ENCODE results near the gene NCAPD3. TPM values are rescaled to one million over a fixed set of nuclear protein-coding genes. Genes with fewer than 3 reads are reported as not detected.

Gene NCAPD3
- polyA plus RNA-seq, 3 donors, result 4.0 to 15.2 (median 6.0) TPM

DNA sequence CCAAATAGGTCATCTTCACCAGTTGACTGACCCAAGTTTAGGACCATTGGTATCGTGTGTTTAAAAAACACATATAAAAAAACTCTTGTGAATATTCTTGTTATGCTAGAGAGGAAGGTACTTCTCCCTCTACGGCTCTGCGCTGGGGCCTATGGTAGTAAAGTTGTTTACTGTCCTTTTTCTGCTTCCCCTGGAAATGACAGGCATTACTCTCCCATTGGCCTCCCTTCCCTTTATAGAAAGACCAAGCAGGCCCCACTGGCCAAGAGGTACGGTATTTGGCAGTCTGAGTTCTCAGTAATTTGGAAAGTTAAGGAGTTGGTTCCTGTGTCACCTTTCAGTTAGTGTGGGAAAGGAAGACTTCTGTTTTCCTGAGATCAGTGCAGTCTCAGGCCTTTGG, 22.9 kb upstream of the NCAPD3 start:
- Histone ChIP-seq H3K36me3 (replicated peaks in 1 of 2; ENCODE audit: control insufficient read depth in 1 of 2, insufficient read depth in 2 of 2, low read length in 2 of 2) (peaks cover 75 to 88% of the 10 kb centered on the region in 2 donors), H3K27me3 (ENCODE audit: control insufficient read depth in 2 of 2, insufficient read depth in 2 of 2, low read length in 2 of 2) (no peaks in the 10 kb centered on the region), H3K4me3 (replicated peaks in 1 of 3; ENCODE audit: low read depth in 2 of 3, low read length in 3 of 3) (no peak overlapping the region), H3K27ac (ENCODE audit: low read depth in 1 of 2, low read length in 2 of 2) (no peak overlapping the region), H3K4me1 (ENCODE audit: control insufficient read depth in 1 of 2, insufficient read depth in 2 of 2, low read length in 2 of 2) (peaks cover 8 to 9% of the 10 kb centered on the region in 2 donors), H3K79me2 (ENCODE audit: insufficient read depth, low read length) (no peaks in the 10 kb centered on the region), H3K4me2 (replicated peaks; ENCODE audit: extremely low read depth, low read length, poor library complexity, severe bottlenecking) (no peak overlapping the region), H3K9me3 (replicated peaks in 1 of 2; ENCODE audit: control insufficient read depth in 1 of 2, insufficient read depth in 1 of 2, low read length in 2 of 2) (no peaks in the 10 kb centered on the region), H3K9ac (ENCODE audit: insufficient read depth, low read length, poor library complexity, severe bottlenecking) (no peak overlapping the region), H2AFZ (ENCODE audit: insufficient read depth, low read depth, low read length, poor library complexity, severe bottlenecking) (no peak overlapping the region), H4K20me1 (ENCODE audit: insufficient read depth, low read length) (no peaks in the 10 kb centered on the region)
- H3K9me3 Mint-ChIP-seq, result no peaks in the 10 kb centered on the region
- peak overlapping the region in 1 of 7 donors; percentile 60 for H3K27ac Mint-ChIP-seq
- intact Hi-C loops (cut with micrococcal nuclease), result no loop called here
- DNase-seq, result no peak
- TF ChIP-seq, protein P1, sequence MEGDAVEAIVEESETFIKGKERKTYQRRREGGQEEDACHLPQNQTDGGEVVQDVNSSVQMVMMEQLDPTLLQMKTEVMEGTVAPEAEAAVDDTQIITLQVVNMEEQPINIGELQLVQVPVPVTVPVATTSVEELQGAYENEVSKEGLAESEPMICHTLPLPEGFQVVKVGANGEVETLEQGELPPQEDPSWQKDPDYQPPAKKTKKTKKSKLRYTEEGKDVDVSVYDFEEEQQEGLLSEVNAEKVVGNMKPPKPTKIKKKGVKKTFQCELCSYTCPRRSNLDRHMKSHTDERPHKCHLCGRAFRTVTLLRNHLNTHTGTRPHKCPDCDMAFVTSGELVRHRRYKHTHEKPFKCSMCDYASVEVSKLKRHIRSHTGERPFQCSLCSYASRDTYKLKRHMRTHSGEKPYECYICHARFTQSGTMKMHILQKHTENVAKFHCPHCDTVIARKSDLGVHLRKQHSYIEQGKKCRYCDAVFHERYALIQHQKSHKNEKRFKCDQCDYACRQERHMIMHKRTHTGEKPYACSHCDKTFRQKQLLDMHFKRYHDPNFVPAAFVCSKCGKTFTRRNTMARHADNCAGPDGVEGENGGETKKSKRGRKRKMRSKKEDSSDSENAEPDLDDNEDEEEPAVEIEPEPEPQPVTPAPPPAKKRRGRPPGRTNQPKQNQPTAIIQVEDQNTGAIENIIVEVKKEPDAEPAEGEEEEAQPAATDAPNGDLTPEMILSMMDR (IDR thresholded peaks at IDR 0.05), result no peak
- peaks cover 4% of the 10 kb centered on the region for H3K4me1 Mint-ChIP-seq
- 83% methylated on average over 1 of the region's 4 CpGs for WGBS (ENCODE audit: insufficient coverage)
- H3K4me3 Mint-ChIP-seq, result no peak overlapping the region
- H3K36me3 Mint-ChIP-seq, result peaks cover 80 to 81% of the 10 kb centered on the region in 2 donors
- no peaks in the 10 kb centered on the region for H3K27me3 Mint-ChIP-seq (ENCODE audit: low read depth in 3 of 3)

DNA sequence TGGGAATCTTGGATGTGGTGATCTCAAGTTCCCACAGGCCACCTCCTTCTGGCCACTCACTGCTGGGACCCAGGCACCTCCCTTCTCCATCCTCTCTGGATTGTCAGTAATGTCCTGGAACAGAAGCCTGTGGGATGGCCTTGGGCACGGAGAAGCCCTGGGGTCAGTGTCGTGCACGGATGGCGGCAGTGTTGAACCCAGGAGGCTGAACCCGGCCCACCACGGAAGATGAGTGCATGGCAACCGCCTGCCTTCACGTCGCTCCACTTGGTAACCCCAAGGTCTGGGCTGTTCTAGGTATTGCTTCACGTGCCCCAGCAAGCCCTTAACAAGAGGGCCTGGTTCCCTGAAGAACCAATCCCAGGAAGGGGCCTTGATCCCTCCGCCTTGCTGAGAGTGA, 22.3 kb upstream of the NCAPD3 start:
- H3K4me3 Mint-ChIP-seq, result no peak overlapping the region
- no peaks in the 10 kb centered on the region for H3K27me3 Mint-ChIP-seq (ENCODE audit: low read depth in 3 of 3)
- Histone ChIP-seq H3K4me2 (replicated peaks; ENCODE audit: extremely low read depth, low read length, poor library complexity, severe bottlenecking) (no peak overlapping the region), H3K27me3 (ENCODE audit: control insufficient read depth in 2 of 2, insufficient read depth in 2 of 2, low read length in 2 of 2) (no peaks in the 10 kb centered on the region), H3K9me3 (replicated peaks in 1 of 2; ENCODE audit: control insufficient read depth in 1 of 2, insufficient read depth in 1 of 2, low read length in 2 of 2) (no peaks in the 10 kb centered on the region), H2AFZ (ENCODE audit: insufficient read depth, low read depth, low read length, poor library complexity, severe bottlenecking) (no peak overlapping the region), H3K27ac (ENCODE audit: low read depth in 1 of 2, low read length in 2 of 2) (no peak overlapping the region), H4K20me1 (ENCODE audit: insufficient read depth, low read length) (no peaks in the 10 kb centered on the region), H3K9ac (ENCODE audit: insufficient read depth, low read length, poor library complexity, severe bottlenecking) (no peak overlapping the region), H3K36me3 (replicated peaks in 1 of 2; ENCODE audit: control insufficient read depth in 1 of 2, insufficient read depth in 2 of 2, low read length in 2 of 2) (peaks cover 81 to 94% of the 10 kb centered on the region in 2 donors), H3K4me1 (ENCODE audit: control insufficient read depth in 1 of 2, insufficient read depth in 2 of 2, low read length in 2 of 2) (peaks cover 8 to 9% of the 10 kb centered on the region in 2 donors), H3K4me3 (replicated peaks in 1 of 3; ENCODE audit: low read depth in 2 of 3, low read length in 3 of 3) (no peak overlapping the region), H3K79me2 (ENCODE audit: insufficient read depth, low read length) (no peaks in the 10 kb centered on the region)
- peaks cover 83 to 86% of the 10 kb centered on the region in 2 donors for H3K36me3 Mint-ChIP-seq
- 94% methylated on average over 11 of the region's 11 CpGs for WGBS (ENCODE audit: insufficient coverage)
- no peaks in the 10 kb centered on the region for H3K9me3 Mint-ChIP-seq
- intact Hi-C loops (cut with micrococcal nuclease), result no loop called here
- H3K4me1 Mint-ChIP-seq, result peaks cover 4% of the 10 kb centered on the region
- no peak for DNase-seq
- no peak overlapping the region for H3K27ac Mint-ChIP-seq
- TF ChIP-seq, protein P1 (IDR thresholded peaks at IDR 0.05), result no peak

All from CD14-positive monocyte (primary cell).